GM19035 (cell line): Measurements from ENCODE around the gene RAB31.

Experiments used
- ATAC-seq: cut with Tn5 transposase; IDR thresholded peaks from one replicate; pipeline ENCODE4 v1.9.1; 2021; ENCODE audit not compliant: unreplicated experiment

The RAB31 gene

DNA sequence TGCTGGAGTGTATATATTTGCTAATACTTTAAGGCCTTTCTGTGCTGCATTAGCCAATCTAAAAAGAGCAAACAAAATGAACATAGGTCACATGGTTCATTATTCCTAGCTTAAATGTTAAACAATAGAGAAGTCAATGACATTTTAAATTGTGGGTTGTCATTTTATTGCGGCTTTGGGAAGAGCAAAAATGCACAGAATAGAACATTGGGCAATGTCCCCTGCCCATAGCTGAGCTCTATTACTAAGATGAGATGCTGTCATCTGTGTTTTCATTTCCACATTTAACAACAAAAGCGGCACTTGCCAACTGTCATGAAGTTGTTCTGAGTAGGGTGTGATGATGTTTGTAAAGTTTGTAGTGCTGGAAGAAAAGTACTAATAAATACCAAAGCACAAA lies 202.6 kb downstream of the RAB31 start:
- no peak for ATAC-seq

DNA sequence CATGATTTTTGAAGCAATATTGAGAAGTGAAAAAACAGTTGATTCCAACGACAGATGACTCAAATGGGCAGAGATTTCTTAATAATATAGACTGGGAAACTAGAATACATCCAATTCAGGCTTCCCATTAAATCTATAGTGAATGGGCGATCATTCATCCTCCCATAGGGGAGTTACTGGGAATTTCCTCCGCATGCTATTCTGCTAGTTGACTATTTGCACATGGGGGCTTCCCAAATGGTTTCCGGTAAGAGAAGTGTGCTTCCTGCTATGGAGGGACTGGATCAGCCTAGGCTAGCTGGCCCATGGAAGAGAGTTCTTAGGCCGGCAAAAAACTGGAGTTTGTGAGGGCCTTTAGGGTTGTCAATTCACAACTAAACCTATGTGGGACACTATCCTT lies 203.1 kb downstream of the RAB31 start:
- no peak for ATAC-seq
